Stimulated activated CD4-positive, alpha-beta T cell treated with anti-CD3 and anti-CD28 coated beads, TNF-alpha, amount 100 ng/mL, for 24 hours (primary cell): Measurements from ENCODE around the gene CGB3.
A peak's percentile ranks its signal among the peaks of the same experiment; 100 is the strongest.

Source experiments
- DNase-seq, 3 experiments: peaks; one replicate each; pipeline ENCODE4 v3.0.0-alpha.2; 2020; ENCODE audit warnings: low read depth in 3 of 3

Gene CGB3

GRCh38 chr19:49016067-49016839 is 7.9 kb downstream of the CGB3 start:
- no peak for DNase-seq

GRCh38 chr19:49014870-49015255 is 9.3 kb downstream of the CGB3 start:
- DNase-seq = no peak

- no peak for DNase-seq
Observed at GRCh38 chr19:49014123-49014869, 9.8 kb downstream of the CGB3 start.

- DNase-seq = no peak
Observed at GRCh38 chr19:49011194-49011593, 12.9 kb downstream of the CGB3 start.

GRCh38 chr19:49010453-49010852 is 13.7 kb downstream of the CGB3 start:
- DNase-seq = no peak

- no peak for DNase-seq
Observed at GRCh38 chr19:49009828-49010227, 14.3 kb downstream of the CGB3 start.

- DNase-seq = no peak
Observed at GRCh38 chr19:49006905-49007304, 17.2 kb downstream of the CGB3 start.

GRCh38 chr19:49004964-49005614 is 19.0 kb downstream of the CGB3 start:
- DNase-seq = no peak

- no peak for DNase-seq
Observed at GRCh38 chr19:49004133-49004532, 20.0 kb downstream of the CGB3 start.

- peak in 2 of 3 experiments; percentile 40 to 69 for DNase-seq
Observed at GRCh38 chr19:48999481-49000325, 24.4 kb downstream of the CGB3 start.

- peak in 1 of 3 experiments; percentile 47 for DNase-seq
Observed at GRCh38 chr19:48997972-48998371, 26.2 kb downstream of the CGB3 start.

- no peak for DNase-seq
Observed at GRCh38 chr19:48994035-48994386, 30.1 kb downstream of the CGB3 start.

- peak; percentile 97 to 100 (median 99) for DNase-seq
Observed at GRCh38 chr19:48993175-48994034, 30.7 kb downstream of the CGB3 start, which contains the start of the genes GYS1 and RUVBL2. TSS of gene GYS1 (minus strand) at chr19:48993309. CDS start at chr19:48993112, 197 bp downstream. TSS of gene RUVBL2 (plus strand) at chr19:48993887. CDS start at chr19:48993912, 25 bp downstream.

- DNase-seq = no peak
Observed at GRCh38 chr19:48992581-48993174, 31.5 kb downstream of the CGB3 start.

GRCh38 chr19:48991873-48992580 is 32.1 kb downstream of the CGB3 start:
- no peak for DNase-seq

GRCh38 chr19:48991011-48991609 is 33.0 kb downstream of the CGB3 start:
- no peak for DNase-seq

- DNase-seq = no peak
Observed at GRCh38 chr19:48990400-48990799, 33.7 kb downstream of the CGB3 start.

GRCh38 chr19:48989701-48990291 is 34.3 kb downstream of the CGB3 start:
- no peak for DNase-seq

- DNase-seq = no peak
Observed at GRCh38 chr19:48988860-48989259, 35.3 kb downstream of the CGB3 start.
